OCI-LY3 (cell line): ENCODE results near the gene PDZK1IP1.

Experiments
- H2AFZ ChIP-seq: fragments of 200-600, 300-600 bp; shearing (Covaris generic); 2 replicates; pipeline ENCODE4 v1.6.0; 2014; ENCODE audit warnings: antibody characterized with exemption, low read depth, low read length
- H3K27ac ChIP-seq: fragments of 200-600, 300-600 bp; sonication (generic); 2 replicates; pipeline ENCODE4 v1.5.1; 2014; ENCODE audit warnings: mild to moderate bottlenecking, low read length, moderate library complexity, mixed read lengths
- H3K27me3 ChIP-seq: fragments of 200-600, 300-600 bp; sonication (generic); 2 replicates; pipeline ENCODE4 v1.6.1; 2014; ENCODE audit warnings: low read depth, low read length, mixed read lengths
- H3K36me3 ChIP-seq: fragments of 200-600, 300-600 bp; sonication (generic); replicated peaks from 2 replicates; pipeline ENCODE3; 2014; ENCODE audit warnings: low read depth, low read length, mixed read lengths
- H3K4me1 ChIP-seq: fragments of 300-600, 200-600 bp; sonication (generic); 2 replicates; pipeline ENCODE4 v1.6.1; 2014; ENCODE audit warnings: low read length, mixed read lengths
- H3K4me2 ChIP-seq: fragments of 200-600, 300-600 bp; sonication (generic); 2 replicates; pipeline ENCODE4 v1.6.1; 2014; ENCODE audit warnings: low read length, mixed read lengths
- H3K4me3 ChIP-seq: fragments of 300-600, 200-600 bp; sonication (generic); 2 replicates; pipeline ENCODE4 v1.5.1; 2014; ENCODE audit warnings: antibody characterized with exemption, mild to moderate bottlenecking, low read length, moderate library complexity
- H3K79me2 ChIP-seq: fragments of 300-600, 200-600 bp; shearing (Covaris generic); 2 replicates; pipeline ENCODE4 v1.6.1; 2014; ENCODE audit warnings: mild to moderate bottlenecking, low read length, mixed read lengths
- H3K9ac ChIP-seq: fragments of 300-600, 200-600 bp; shearing (Covaris generic); 2 replicates; pipeline ENCODE4 v1.6.0; 2014; ENCODE audit warnings: mild to moderate bottlenecking, low read length, moderate library complexity
- H3K9me3 ChIP-seq: fragments of 200-600, 300-600 bp; shearing (Covaris generic); 2 replicates; pipeline ENCODE4 v1.6.1; 2014; ENCODE audit warnings: low read length, mixed read lengths; ENCODE audit not compliant: insufficient read depth
- H4K20me1 ChIP-seq: fragments of 200-600, 300-600 bp; sonication (generic); 2 replicates; pipeline ENCODE4 v1.6.1; 2016; ENCODE audit warnings: low read length, mixed read lengths; ENCODE audit not compliant: insufficient read depth
- CTCF ChIP-seq: fragments of 200-600, 300-600 bp; sonication (generic); IDR thresholded peaks from 2 replicates; pipeline ENCODE4 v1.5.1; 2014; ENCODE audit warnings: antibody characterized with exemption, low read length, low read depth
- EZH2phosphoT487 ChIP-seq: fragments of 200-600 bp; shearing (Covaris generic); IDR thresholded peaks from 2 replicates; pipeline ENCODE4 v1.6.1; 2018; ENCODE audit warnings: antibody characterized with exemption, mixed run types, low read depth

The PDZK1IP1 gene

GRCh38 chr1:47214549-47214948 is 24.7 kb upstream of the PDZK1IP1 start:
- H3K9ac ChIP-seq = no peak overlapping the region
- H2AFZ ChIP-seq = no peak overlapping the region
- TF ChIP-seq CTCF = no peak
- TF ChIP-seq EZH2phosphoT487 = no peak
- H3K27me3 ChIP-seq = no peaks in the 10 kb centered on the region
- no peaks in the 10 kb centered on the region for H3K79me2 ChIP-seq
- H3K36me3 ChIP-seq = no peaks in the 10 kb centered on the region
- H3K4me1 ChIP-seq = peaks cover 8% of the 10 kb centered on the region
- H3K4me3 ChIP-seq = no peak overlapping the region
- no peak overlapping the region for H3K27ac ChIP-seq
- H3K4me2 ChIP-seq = no peak overlapping the region
- H3K9me3 ChIP-seq = no peaks in the 10 kb centered on the region
- no peaks in the 10 kb centered on the region for H4K20me1 ChIP-seq

- no peak overlapping the region for H3K4me2 ChIP-seq
- H3K27ac ChIP-seq = no peak overlapping the region
- no peak overlapping the region for H3K4me3 ChIP-seq
- H3K4me1 ChIP-seq = peaks cover 9% of the 10 kb centered on the region
- H3K9me3 ChIP-seq = no peaks in the 10 kb centered on the region
- H4K20me1 ChIP-seq = no peaks in the 10 kb centered on the region
- H3K36me3 ChIP-seq = no peaks in the 10 kb centered on the region
- no peaks in the 10 kb centered on the region for H3K79me2 ChIP-seq
- no peak overlapping the region for H3K9ac ChIP-seq
- no peak overlapping the region for H2AFZ ChIP-seq
- H3K27me3 ChIP-seq = no peaks in the 10 kb centered on the region
- TF ChIP-seq CTCF = no peak
- TF ChIP-seq EZH2phosphoT487 = no peak
Observed at GRCh38 chr1:47213230-47213963, 23.6 kb upstream of the PDZK1IP1 start.

GRCh38 chr1:47212636-47213229 is 22.9 kb upstream of the PDZK1IP1 start:
- H3K4me2 ChIP-seq = no peak overlapping the region
- TF ChIP-seq CTCF = no peak
- H4K20me1 ChIP-seq = no peaks in the 10 kb centered on the region
- H3K27ac ChIP-seq = no peak overlapping the region
- H3K4me3 ChIP-seq = no peak overlapping the region
- H3K27me3 ChIP-seq = no peaks in the 10 kb centered on the region
- H3K36me3 ChIP-seq = no peaks in the 10 kb centered on the region
- H3K9me3 ChIP-seq = no peaks in the 10 kb centered on the region
- H3K9ac ChIP-seq = no peak overlapping the region
- no peak overlapping the region for H2AFZ ChIP-seq
- H3K4me1 ChIP-seq = peaks cover 9% of the 10 kb centered on the region
- H3K79me2 ChIP-seq = no peaks in the 10 kb centered on the region

- Histone ChIP-seq H3K27ac (no peak overlapping the region), H4K20me1 (no peaks in the 10 kb centered on the region), H3K9me3 (no peaks in the 10 kb centered on the region), H3K36me3 (no peaks in the 10 kb centered on the region), H3K4me2 (no peak overlapping the region), H3K79me2 (no peaks in the 10 kb centered on the region), H3K4me1 (peaks cover 9% of the 10 kb centered on the region), H3K9ac (no peak overlapping the region), H2AFZ (no peak overlapping the region), H3K4me3 (no peak overlapping the region), H3K27me3 (no peaks in the 10 kb centered on the region)
- TF ChIP-seq CTCF (no peak), EZH2phosphoT487 (no peak)
Observed at GRCh38 chr1:47211796-47212269, 22.0 kb upstream of the PDZK1IP1 start.
